ENCODE data around the gene SAMD14.

DNA sequence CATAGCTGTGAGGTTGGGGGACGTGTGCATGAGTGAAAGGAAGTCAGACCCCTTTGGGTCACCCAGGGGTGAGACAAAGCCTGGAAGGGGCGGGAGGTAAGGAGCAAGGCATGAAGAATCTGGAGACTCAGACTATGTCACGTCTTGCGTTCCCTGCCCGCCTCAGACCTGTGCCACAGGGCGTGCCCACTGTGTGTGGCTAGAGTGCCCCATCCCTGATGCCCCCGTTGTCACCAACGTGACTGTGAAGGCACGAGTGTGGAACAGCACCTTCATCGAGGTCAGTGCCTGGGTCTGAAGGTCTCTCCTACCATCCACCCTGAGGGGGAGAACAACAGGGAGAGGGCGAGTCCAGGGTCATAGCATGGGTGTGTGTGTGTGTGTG is 49.9 kb downstream of the SAMD14 start:
- no peak for TF ChIP-seq CTCF (IDR thresholded peaks at IDR 0.05)
- TF ChIP-seq POLR2A (IDR thresholded peaks at IDR 0.05): no peak

Data from right lobe of liver (tissue), 4 donors.